NCI-H2196 treated with DMSO at 0.1 percent for 48 hours (cell line): Measurements from ENCODE around the gene SLC25A10.
"Not testable (repeated sequence)": the region's sequence is repeated elsewhere in the genome, so short reads cannot be mapped to it uniquely, and the experiment has no call there.

Experiments
- DNase-seq: peaks from one replicate; lab custom pipeline; 2025; ENCODE audit not compliant: unreplicated experiment; lab: John Stamatoyannopoulos, UW

The SLC25A10 gene

DNA sequence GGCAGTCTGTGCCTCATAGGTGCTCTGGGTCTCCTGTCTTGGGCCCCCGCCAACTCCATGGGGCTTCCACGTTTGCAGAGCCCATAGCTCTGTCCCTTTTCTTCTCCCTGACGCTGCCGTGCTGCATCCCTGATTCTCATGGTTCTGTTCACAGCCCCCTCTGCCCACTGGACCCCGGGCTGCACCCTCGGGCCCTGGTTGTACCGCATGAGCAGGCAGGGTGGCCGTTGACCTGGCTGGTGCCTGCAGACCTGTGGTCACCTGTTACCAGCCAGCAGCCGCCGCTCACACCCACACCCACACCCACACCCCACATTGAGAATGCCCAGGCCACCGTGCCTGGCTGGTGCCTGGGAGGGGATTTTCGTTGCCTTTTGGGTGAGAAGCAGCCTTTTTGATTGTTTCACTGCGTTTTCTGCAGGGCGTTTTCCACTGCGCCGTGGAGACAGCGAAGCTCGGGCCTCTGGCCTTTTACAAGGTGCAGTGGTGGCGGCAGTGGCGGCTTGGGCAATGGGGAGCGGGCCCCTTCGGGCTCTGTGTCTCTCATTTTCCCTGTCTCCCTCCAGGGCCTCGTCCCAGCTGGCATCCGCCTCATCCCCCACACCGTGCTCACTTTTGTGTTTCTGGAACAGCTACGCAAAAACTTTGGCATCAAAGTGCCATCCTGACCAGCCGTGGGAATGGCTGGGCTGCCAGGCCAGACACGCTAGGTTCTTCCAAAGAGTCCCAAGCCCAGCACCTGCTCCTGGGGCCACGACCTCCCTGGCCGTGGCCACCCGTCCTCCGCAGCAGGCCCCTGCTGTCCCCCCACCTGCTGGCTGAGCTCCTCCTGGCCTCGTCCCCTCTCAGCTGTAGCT lies 7.6 kb downstream of the SLC25A10 start:
- no peak for DNase-seq

DNA sequence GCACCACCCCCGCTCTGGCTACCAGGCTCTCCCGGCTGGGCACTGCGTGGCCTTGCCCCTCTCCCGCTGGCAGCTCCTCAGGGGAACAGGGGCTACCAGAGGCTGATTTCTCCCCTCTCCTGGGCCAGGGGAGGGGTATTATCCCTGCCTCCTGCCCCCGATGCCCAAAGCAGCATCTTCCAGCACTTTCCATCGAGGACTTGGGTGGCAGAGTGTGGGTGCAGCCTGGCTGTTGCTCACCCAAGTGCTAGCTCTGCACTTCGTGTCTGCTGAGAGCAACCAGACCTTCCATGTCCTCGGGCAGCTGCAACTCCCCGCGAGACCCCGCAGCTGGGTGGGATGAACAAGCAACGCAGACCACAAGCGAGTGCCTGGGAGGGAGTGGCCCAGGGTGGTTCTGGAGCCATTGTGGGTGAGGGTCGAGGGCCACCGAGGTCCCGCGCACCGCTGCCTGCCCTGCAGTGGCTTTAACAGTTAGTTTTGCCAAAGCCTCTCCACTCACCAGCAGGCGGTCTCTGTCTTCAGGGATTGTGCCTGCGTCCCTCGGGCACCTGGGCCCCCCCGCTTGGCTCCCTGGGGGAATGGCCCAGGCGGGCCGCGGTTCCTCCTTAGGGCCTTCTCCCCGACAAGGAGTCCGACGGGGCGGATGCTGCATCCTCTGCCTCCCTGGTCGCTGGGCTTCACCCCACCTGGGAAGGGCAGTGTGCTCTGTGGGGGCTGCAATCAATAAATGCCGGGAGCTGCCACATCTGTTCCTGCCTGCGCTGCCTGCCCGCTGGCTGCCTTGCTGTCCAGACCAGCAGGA lies 8.4 kb downstream of the SLC25A10 start:
- DNase-seq: no peak

DNA sequence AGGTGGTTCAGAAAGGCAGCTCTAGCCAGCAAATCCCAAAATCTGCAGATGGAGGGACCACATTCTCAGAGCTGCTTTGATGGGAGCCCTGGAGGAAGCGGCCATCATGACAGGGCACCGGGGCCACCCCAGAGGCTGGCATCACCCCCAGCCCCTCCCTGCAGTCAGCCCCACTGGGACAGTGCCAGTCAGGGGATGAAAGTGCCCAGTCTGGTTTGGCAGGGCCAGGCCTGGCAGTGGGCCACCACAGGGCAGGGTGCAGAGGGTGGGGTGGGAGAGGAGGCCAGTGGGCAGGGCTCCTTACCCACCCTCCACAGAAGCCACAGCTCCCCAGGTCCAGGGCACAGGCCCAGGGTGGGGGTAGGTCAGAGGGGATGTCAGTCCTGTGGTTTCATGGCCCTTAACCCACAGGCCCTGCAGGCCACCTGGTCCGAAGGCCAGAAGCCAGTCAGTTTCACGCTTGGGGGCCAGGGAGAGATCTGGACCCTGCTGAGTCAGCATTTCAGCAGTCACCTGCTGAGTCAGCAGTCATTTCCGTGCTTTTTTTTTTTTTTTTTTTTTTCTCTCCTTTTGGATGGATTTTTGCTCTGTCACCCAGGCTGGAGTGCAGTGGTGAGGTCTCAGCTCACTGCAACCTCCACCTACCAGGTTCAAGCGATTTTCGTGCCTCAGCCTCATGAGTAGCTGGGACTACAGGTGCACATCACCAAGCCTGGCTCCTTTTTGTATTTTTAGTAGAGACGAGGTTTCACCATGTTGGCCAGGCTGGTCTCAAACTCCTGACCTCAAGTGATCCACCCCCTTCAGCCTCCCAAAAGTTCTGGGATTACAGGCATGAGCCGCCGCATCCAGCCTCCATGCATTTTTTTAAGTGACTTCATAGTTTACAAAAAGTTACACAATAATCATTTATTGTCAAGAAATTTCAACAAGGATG lies 10.4 kb downstream of the SLC25A10 start:
- DNase-seq: peak; percentile 72

DNA sequence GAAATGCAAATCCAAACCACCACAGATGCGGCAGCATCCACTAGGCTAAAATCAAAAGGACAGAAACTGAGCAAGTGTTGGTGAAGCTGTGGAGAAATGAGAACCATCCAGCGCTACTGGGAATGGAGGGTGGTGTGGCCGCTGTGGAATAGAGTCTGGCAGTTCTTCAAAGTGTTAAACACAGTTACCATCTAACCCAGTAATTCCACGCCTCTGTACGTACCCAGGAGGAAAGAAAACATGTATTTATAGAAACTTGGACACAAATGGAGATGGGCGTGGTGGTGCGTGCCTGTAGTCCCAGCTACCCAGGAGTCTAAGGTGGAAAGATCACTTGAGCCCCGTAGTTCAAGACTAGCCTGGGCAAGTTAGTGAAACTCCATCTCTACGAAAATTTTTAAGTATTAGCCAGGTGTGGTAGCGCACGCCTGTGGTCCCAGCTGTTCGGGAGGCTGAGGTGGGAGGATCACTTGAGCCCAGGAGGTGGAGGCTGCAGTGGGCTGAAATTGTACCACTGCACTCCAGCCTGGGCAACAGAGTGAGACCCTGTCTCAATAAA lies 11.6 kb downstream of the SLC25A10 start:
- no peak for DNase-seq

DNA sequence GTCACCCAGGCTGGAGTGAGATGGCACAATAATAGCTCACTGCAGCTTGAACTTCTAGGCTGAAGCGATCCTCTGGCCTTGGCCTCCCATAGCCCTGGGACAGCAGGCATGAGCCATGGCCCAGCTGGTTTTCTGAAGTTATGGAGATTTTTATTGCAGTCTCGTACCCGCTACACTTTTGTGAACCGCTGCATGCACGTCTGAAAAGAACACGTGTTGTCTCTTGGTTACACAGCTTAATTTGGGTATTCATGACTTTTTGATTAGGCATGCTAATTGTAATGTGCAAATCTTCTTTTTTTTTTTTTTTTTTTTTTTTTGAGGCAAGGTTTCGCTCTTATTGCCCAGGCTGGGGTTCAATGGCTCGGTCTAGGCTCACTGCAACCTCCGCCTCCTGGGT lies 13.4 kb downstream of the SLC25A10 start:
- DNase-seq: no peak

GRCh38 chr17:81726004-81726403 lies 13.9 kb downstream of the SLC25A10 start:
- no peak for DNase-seq

DNA sequence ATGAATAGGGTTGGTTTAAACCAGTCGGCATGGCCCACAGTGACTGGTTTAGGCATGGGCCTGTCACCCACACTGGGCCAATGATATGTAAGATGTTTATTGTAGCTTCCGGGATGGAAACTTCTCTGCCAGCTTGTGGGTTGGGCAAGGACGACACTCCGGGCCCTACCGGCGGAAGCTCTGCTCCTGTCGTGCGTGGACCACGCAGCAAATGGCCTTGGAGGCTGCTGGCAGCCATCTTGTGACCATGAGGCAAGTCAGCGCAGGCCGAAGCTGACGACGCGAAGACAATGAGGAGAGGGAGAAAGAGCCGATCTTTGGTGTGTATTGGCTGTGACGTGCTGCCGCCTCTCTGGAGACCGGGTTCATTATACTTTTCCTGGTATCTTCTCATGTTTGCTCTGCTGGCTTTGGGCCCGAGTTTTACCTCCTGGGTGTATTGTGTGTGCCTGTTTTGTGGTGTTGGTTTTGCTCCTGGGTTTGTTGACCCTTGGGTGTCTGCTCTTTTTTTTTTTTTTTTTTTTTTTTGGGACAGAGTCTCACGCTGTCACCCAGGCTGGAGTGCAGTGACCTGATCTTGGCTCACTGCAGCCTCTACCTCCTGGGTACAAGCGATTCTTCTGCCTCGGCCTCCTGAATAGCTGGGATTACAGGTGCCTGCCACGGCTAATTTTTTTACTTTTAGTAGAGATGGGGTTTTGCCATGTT lies 15.4 kb downstream of the SLC25A10 start:
- peak; percentile 98 for DNase-seq

GRCh38 chr17:81733507-81734404 lies 21.7 kb downstream of the SLC25A10 start:
- peak; percentile 82 for DNase-seq

GRCh38 chr17:81734405-81735263 lies 22.6 kb downstream of the SLC25A10 start:
- no peak for DNase-seq

- DNase-seq: no peak
Measured at GRCh38 chr17:81735264-81736102, 23.4 kb downstream of the SLC25A10 start.

DNA sequence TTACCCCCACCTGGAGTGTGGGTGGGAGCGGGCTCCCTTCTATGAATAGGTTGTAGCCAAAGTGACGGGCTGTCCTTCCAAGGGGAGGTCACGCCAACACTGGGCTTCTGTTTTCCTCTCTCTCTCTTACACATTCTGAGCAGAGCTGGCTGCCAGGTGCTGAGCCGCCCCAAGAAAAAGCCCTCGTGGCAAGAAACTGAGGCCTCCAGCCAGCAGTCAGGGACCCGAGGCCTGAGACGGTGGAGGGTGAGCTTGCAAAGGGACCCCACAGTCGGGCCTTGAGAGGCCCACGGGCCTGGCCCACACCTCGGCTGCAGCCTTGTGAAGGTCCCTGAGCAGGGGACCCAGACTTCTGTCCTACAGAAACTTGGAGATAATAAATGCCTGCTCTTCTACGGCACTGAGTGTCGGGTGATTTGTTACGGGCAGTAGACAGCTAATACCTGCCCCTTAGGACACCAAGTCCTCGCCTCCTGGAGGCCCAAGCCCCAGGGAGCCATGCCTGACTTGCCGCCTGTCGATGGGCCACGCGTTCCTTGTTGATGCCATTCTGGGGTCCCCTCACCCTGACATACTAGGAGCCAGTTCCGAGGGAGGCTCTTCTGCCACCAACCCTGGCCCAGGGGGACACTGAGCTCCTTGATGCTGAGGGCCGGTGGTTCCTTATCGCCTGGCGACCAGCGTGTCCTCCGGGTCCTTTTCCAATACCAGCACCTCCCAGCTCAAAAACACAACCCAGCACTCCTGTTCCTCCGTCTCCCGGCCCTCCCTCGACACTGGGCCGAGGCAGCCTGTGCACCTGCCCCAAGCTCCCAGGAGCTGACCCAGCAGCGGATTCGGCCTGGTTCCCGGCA lies 26.1 kb downstream of the SLC25A10 start:
- DNase-seq: no peak

GRCh38 chr17:81738801-81739393 lies 26.8 kb downstream of the SLC25A10 start:
- DNase-seq: no peak

DNA sequence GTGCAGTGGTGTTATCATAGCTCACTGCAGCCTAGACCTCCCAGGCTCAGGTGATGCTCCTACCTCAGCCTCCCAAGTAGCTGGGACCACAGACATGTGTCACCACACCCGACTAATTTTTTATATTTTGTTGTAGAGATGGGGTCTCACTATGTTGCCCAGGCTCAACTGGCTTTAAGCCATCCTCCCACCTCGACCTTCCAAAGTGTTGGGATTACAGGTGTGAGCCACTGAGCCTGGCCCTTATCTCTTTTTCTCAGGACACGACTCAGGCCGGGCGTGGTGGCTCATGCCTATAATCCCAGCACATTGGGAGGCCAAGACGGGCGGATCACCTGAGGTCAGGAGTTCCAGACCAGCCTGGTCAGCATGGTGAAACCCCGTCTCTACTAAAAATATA lies 27.5 kb downstream of the SLC25A10 start:
- not testable (repeated sequence) for DNase-seq

- no peak for DNase-seq
Measured at GRCh38 chr17:81740395-81740961, 28.4 kb downstream of the SLC25A10 start.

DNA sequence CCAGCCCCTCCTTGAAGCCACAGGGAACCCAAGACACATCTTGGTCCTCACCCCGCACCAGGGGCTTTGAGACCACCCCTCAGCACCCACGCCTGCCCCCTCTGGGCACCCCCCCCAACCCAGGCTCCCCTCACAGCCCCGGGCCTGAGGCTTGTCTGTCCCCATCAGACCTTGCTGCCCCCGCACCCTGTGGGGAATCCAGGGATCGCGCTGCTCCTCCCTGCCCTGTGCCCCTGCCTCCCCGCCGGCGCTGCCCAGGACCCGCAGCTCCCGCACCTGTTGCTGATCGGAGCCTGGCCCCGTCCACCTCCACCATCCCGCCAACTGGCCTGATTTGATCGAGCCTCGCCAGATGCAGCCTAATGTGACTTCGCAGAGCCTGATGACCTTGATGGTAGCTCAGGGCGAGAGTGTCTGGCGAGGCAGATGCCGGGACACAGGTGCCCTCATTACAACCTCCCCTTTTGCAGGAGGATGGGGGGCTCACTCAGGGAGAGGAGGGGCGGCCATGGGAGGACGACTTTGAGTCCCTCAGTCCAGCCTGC lies 29.0 kb downstream of the SLC25A10 start:
- DNase-seq: no peak
